MM.1S (cell line): ENCODE results near the gene CYBRD1.

Experiments
- CTCF ChIP-seq: fragments of 300-600 bp; sonication (generic); IDR thresholded peaks from 2 replicates; pipeline ENCODE4 v1.5.1; 2016; ENCODE audit warnings: antibody characterized with exemption, low read length, mixed read lengths
- EZH2phosphoT487 ChIP-seq: fragments of 300-600 bp; sonication (generic); IDR thresholded peaks from 2 replicates; pipeline ENCODE4 v1.6.1; 2018; ENCODE audit warnings: antibody characterized with exemption, low read length

DNA sequence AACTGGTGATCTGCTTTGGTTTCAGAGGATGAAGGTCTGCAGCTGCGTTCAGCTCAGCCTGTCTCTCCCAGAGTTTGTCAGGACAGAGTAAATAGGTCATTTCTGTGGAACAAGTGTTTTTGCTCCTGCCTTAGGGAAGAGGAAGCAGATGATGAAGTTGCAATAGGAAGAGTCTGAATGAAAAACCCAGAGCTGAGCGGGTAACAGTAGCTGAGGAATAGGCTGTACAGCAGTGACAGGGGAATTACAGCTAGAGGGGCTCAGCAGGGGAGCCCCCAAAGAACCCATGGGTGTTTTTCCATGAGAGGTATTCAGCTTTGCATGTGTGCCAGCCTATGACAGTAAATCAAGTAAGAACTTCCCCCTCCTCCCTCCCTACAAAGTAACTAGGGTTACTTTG lies 10.3 kb upstream of the CYBRD1 start:
- TF ChIP-seq EZH2phosphoT487 (no peak), CTCF (no peak)
